Measurements from ENCODE around the gene MACROH2A2.
"Not testable (repeated sequence)": the region's sequence is repeated elsewhere in the genome, so short reads cannot be mapped to it uniquely, and the experiment has no call there.

Gene MACROH2A2

GRCh38 chr10:70106958-70107791 is 54.5 kb downstream of the MACROH2A2 start:
- peak; percentile 28 for DNase-seq

GRCh38 chr10:70109064-70109729 is 56.6 kb downstream of the MACROH2A2 start:
- no peak for DNase-seq

- no peak for DNase-seq
These were observed 58.9 kb downstream of the MACROH2A2 start for GRCh38 chr10:70111496-70111895.

GRCh38 chr10:70112071-70112470 is 59.4 kb downstream of the MACROH2A2 start:
- no peak for DNase-seq

- DNase-seq: no peak
These were observed 62.3 kb downstream of the MACROH2A2 start for GRCh38 chr10:70114902-70115301.

GRCh38 chr10:70115948-70116682 is 63.5 kb downstream of the MACROH2A2 start:
- DNase-seq: peak; percentile 65

- DNase-seq: no peak
These were observed 65.0 kb downstream of the MACROH2A2 start for GRCh38 chr10:70117646-70118045.

GRCh38 chr10:70118196-70118595 is 65.5 kb downstream of the MACROH2A2 start:
- no peak for DNase-seq

GRCh38 chr10:70119197-70119596 is 66.6 kb downstream of the MACROH2A2 start:
- DNase-seq: no peak

GRCh38 chr10:70119623-70120022 is 67.0 kb downstream of the MACROH2A2 start:
- DNase-seq: no peak

GRCh38 chr10:70120417-70120816 is 67.8 kb downstream of the MACROH2A2 start:
- no peak for DNase-seq

- DNase-seq: no peak
These were observed 68.8 kb downstream of the MACROH2A2 start for GRCh38 chr10:70121281-70121949.

GRCh38 chr10:70122742-70123141 is 70.1 kb downstream of the MACROH2A2 start:
- no peak for DNase-seq

GRCh38 chr10:70123166-70123565 is 70.5 kb downstream of the MACROH2A2 start:
- DNase-seq: not testable (repeated sequence)

- no peak for DNase-seq
These were observed 71.2 kb downstream of the MACROH2A2 start for GRCh38 chr10:70123817-70124216.

GRCh38 chr10:70124415-70124814 is 71.8 kb downstream of the MACROH2A2 start:
- no peak for DNase-seq

- DNase-seq: no peak
These were observed 72.3 kb downstream of the MACROH2A2 start for GRCh38 chr10:70124918-70125317.

GRCh38 chr10:70125918-70126552 is 73.4 kb downstream of the MACROH2A2 start:
- DNase-seq: no peak

- no peak for DNase-seq
These were observed 74.2 kb downstream of the MACROH2A2 start for GRCh38 chr10:70126700-70127395.

GRCh38 chr10:70130878-70131559 is 78.4 kb downstream of the MACROH2A2 start:
- DNase-seq: no peak

GRCh38 chr10:70131560-70131937 is 78.9 kb downstream of the MACROH2A2 start:
- DNase-seq: no peak
